ENCODE measurements around the gene OAF. TPM values are rescaled to one million over a fixed set of nuclear protein-coding genes. Genes with fewer than 3 reads are reported as not detected.

OAF gene
- total and polyA plus RNA-seq, 2 of the 8 experiments (the other 6 are each of a cell fraction or from before 2014, with no cell fraction given) = 1.3 to 1.5 TPM

GRCh38 chr11:120191058-120191457, 19.8 kb upstream of the OAF start:
- no peak overlapping the region for H2BK120ac ChIP-seq (replicated peaks; ENCODE audit: low read depth, low read length)
- no peak overlapping the region for H4K5ac ChIP-seq (ENCODE audit: insufficient read length, low read depth, low read length)
- no peaks in the 10 kb centered on the region for H3K79me1 ChIP-seq (ENCODE audit: low read depth, low read length)
- H3K4me2 ChIP-seq (ENCODE audit: insufficient read depth in 1 of 2, low read depth in 2 of 2, low read length in 2 of 2) = no peak overlapping the region
- no peak overlapping the region for H4K91ac ChIP-seq (replicated peaks; ENCODE audit: insufficient read length, low read length)
- no peak overlapping the region for H2AFZ ChIP-seq (ENCODE audit: low read length)
- no peak overlapping the region for H3K9ac ChIP-seq (replicated peaks in 1 of 4; ENCODE audit: extremely low read depth in 1 of 4, low read depth in 3 of 4, low read length in 3 of 4)
- FAIRE-seq (no peak), DNase-seq (ENCODE audit: low read depth in 1 of 2, low spot score in 2 of 2) (no peak)
- ChIA-PET POLR2A (ENCODE audit: partially characterized antibody) (no interaction called here), CTCF (ENCODE audit: partially characterized antibody) (interaction anchor here (0.9 to 17.5 kb wide), 8 partner anchors 11 to 116 kb away, joined by 3 to 237 read pairs (median 6); partner anchors contain the start of gene OAF)
- H2BK20ac ChIP-seq (ENCODE audit: low read length) = no peak overlapping the region
- peaks cover 0 to 9% (median 7%) of the 10 kb centered on the region in 4 experiments; a peak in 4 of 7 replicates for H3K27me3 ChIP-seq (replicated peaks in 1 of 4; ENCODE audit: control insufficient read depth in 3 of 4, extremely low read depth in 1 of 4, insufficient read depth in 3 of 4, low read length in 3 of 4)
- no peak overlapping the region for H2BK15ac ChIP-seq (ENCODE audit: low read length)
- H3K14ac ChIP-seq (ENCODE audit: insufficient read length) = no peak overlapping the region
- no peak overlapping the region for H3K4ac ChIP-seq (replicated peaks; ENCODE audit: insufficient read length, low read depth, low read length)
- no peaks in the 10 kb centered on the region for H3K79me2 ChIP-seq (ENCODE audit: control insufficient read depth in 1 of 2, insufficient read depth in 2 of 2, low read length in 2 of 2)
- no peak overlapping the region; the same call in none of the 2 replicates for H3K18ac ChIP-seq (ENCODE audit: extremely low read depth, low read length)
- no peaks in the 10 kb centered on the region for H4K20me1 ChIP-seq (replicated peaks in 1 of 2; ENCODE audit: control insufficient read depth in 1 of 2, insufficient read depth in 2 of 2, low read length in 2 of 2)
- H4K8ac ChIP-seq (ENCODE audit: extremely low read depth, insufficient read depth, low read length) = no peak overlapping the region
- no peak overlapping the region for H2BK5ac ChIP-seq (ENCODE audit: low read depth, low read length)
- H2BK12ac ChIP-seq (ENCODE audit: low read depth, low read length) = no peak overlapping the region
- no peak overlapping the region for H3K4me3 ChIP-seq (ENCODE audit: extremely low read depth in 1 of 4, insufficient read depth in 2 of 4, low read depth in 3 of 4, low read length in 4 of 4)
- H3K9me3 ChIP-seq (ENCODE audit: insufficient read depth in 2 of 2, low read depth in 1 of 2, low read length in 1 of 2) = no peaks in the 10 kb centered on the region; a peak in 1 of 4 replicates
- WGBS, 2 experiments (ENCODE audit: extremely low coverage in 1 of 2, insufficient coverage in 1 of 2, insufficient read length in 1 of 2, insufficient replicate concordance in 2 of 2, low coverage in 1 of 2, low lambda C conversion rate in 2 of 2, missing lambda C conversion rate in 1 of 2) = 86% methylated on average over 4 of the region's 4 CpGs; no CpG with 5 or more reads in 1 of the 2 experiments
- H3K23ac ChIP-seq (ENCODE audit: insufficient read length) = no peak overlapping the region
- H3K27ac ChIP-seq (ENCODE audit: low read depth, low read length) = no peak overlapping the region
- no peaks in the 10 kb centered on the region; the same call in 1 of the 2 replicates for H3K23me2 ChIP-seq (ENCODE audit: low read depth, low read length)
- H3K4me1 ChIP-seq (replicated peaks in 1 of 4; ENCODE audit: control insufficient read depth in 3 of 4, insufficient read depth in 4 of 4, low read length in 3 of 4) = peaks cover 2 to 6% (median 3%) of the 10 kb centered on the region in 4 experiments; a peak in 4 of 7 replicates
- H3K56ac ChIP-seq (replicated peaks; ENCODE audit: insufficient read length, low read depth, low read length) = no peak overlapping the region
- no peaks in the 10 kb centered on the region for H3K36me3 ChIP-seq (ENCODE audit: control insufficient read depth in 2 of 4, insufficient read depth in 4 of 4, low read length in 3 of 4)
- no peak overlapping the region for H2AK5ac ChIP-seq (ENCODE audit: low read depth, low read length)
- no peak for TF ChIP-seq TAF1 (IDR thresholded peaks at IDR 0.05; ENCODE audit: low read depth, low read length)
- no peak for TF ChIP-seq SP2 (IDR thresholded peaks at IDR 0.05; ENCODE audit: low read length)
- no peak for TF ChIP-seq TEAD4 (IDR thresholded peaks at IDR 0.05; ENCODE audit: low read depth, low read length)
- TF ChIP-seq TBP (IDR thresholded peaks at IDR 0.05; ENCODE audit: low read depth, low read length) = no peak
- TF ChIP-seq NANOG (IDR thresholded peaks at IDR 0.05; ENCODE audit: insufficient read depth, low read depth, low read length, poor library complexity, severe bottlenecking) = no peak
- no peak for TF ChIP-seq YY1 (IDR thresholded peaks at IDR 0.05; ENCODE audit: low read depth, low read length)
- TF ChIP-seq FOSL1 (IDR thresholded peaks at IDR 0.05; ENCODE audit: insufficient read depth, low read depth, low read length) = no peak
- TF ChIP-seq ZNF274 (IDR thresholded peaks at IDR 0.05; ENCODE audit: borderline replicate concordance, extremely low read depth, low read length) = no peak
- no peak for TF ChIP-seq HDAC2 (IDR thresholded peaks at IDR 0.05; ENCODE audit: borderline replicate concordance in 1 of 2, low read depth in 2 of 2, low read length in 2 of 2)
- TF ChIP-seq HDAC6 (IDR thresholded peaks at IDR 0.05; ENCODE audit: low read depth, low read length) = no peak
- TF ChIP-seq MAFK (IDR thresholded peaks at IDR 0.05; ENCODE audit: low read depth, low read length) = no peak
- TF ChIP-seq CTCF (IDR thresholded peaks at IDR 0.05; ENCODE audit: control extremely low read depth in 1 of 3, insufficient read depth in 1 of 3, low read depth in 1 of 3, low read length in 3 of 3) = no peak

Data from H1 (cell line).